SH-SY5Y (cell line): ENCODE data around the gene APBB1IP.

Experiments used
- GATA2 ChIP-seq: IDR thresholded peaks from 2 replicates; pipeline ENCODE4 v1.6.1; 2011; ENCODE audit warnings: mild to moderate bottlenecking, low read depth, low read length
- GATA3 ChIP-seq: IDR thresholded peaks from 2 replicates; pipeline ENCODE4 v1.6.1; 2011; ENCODE audit warnings: low read depth, mild to moderate bottlenecking, low read length, moderate library complexity

DNA sequence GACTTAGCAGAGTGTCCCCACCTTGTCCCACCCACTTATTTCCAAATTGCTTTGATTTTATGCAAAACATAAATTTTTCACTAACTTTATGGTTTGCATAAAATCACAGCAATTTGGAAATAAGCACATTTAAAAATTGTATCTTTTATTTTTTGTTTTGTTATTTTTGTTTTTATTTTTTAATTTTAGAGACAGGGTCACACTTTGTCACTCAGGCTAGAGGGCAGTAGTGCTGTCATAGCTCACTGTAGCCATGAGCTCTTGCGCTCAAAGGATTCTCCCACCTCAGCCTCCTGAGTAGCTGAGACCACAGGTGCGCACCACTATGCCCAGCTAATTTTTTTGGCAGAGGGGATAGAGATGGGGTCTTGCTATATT lies 43.2 kb downstream of the APBB1IP start:
- TF ChIP-seq GATA2 (no peak), GATA3 (no peak)
